GM12875 (cell line): ENCODE measurements around the gene THRSP.

Experiments used
- H3K4me3 ChIP-seq: one replicate; pipeline ENCODE4 v1.5.1; 2011; ENCODE audit warnings: low read depth, low read length, control low read depth
- TF ChIP-seq, protein P1 (sequence below): IDR thresholded peaks from 2 replicates; pipeline ENCODE4 v1.5.1; 2011; ENCODE audit warnings: low read depth, mild to moderate bottlenecking, control low read depth, inconsistent platforms, low read length, moderate library complexity, borderline replicate concordance; ENCODE audit not compliant: insufficient read depth

Gene THRSP

DNA sequence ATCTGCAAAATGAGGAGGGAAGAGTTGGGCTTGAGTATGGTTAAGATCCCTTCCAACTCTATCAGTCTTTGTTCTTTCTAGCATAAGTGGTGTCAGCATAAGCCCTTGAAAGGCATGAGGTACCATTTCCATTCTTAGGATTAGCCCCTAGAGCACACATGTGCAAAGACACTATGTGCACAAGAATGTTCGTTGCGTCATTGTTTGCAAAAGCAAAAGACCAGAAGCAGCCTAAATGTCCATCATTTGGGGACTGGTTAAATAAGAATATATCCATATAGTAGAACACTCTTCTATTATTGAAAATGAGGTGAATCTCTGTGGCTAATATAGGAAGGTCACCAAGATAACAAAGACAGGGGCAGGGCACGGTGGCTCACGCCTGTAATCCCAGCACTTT lies 30.6 kb upstream of the THRSP start:
- no peak overlapping the region for H3K4me3 ChIP-seq

DNA sequence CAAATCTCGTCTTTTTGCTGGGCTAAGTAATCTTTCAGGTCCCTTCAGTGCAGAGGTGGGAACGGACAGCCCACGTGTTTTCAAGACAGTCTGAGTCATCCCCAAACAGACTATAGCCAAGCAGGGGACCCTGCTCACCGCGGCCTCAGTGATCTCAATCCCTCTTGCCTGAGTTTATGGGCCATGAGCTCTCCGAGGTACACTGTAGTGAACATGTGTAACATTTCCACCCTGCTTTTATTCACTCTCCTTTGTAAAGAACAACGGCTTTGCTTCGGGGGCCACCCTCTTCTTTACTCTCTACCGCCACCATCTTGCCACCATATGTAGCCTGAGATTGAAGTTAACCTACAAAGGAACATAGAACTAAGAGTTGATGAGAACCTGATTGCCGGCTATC lies 29.0 kb upstream of the THRSP start:
- TF ChIP-seq, protein P1, sequence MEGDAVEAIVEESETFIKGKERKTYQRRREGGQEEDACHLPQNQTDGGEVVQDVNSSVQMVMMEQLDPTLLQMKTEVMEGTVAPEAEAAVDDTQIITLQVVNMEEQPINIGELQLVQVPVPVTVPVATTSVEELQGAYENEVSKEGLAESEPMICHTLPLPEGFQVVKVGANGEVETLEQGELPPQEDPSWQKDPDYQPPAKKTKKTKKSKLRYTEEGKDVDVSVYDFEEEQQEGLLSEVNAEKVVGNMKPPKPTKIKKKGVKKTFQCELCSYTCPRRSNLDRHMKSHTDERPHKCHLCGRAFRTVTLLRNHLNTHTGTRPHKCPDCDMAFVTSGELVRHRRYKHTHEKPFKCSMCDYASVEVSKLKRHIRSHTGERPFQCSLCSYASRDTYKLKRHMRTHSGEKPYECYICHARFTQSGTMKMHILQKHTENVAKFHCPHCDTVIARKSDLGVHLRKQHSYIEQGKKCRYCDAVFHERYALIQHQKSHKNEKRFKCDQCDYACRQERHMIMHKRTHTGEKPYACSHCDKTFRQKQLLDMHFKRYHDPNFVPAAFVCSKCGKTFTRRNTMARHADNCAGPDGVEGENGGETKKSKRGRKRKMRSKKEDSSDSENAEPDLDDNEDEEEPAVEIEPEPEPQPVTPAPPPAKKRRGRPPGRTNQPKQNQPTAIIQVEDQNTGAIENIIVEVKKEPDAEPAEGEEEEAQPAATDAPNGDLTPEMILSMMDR, result no peak
- H3K4me3 ChIP-seq, result no peak overlapping the region

More for the DNA sequence above, 30.6 kb upstream of the THRSP start:
- TF ChIP-seq, protein P1, result no peak

DNA sequence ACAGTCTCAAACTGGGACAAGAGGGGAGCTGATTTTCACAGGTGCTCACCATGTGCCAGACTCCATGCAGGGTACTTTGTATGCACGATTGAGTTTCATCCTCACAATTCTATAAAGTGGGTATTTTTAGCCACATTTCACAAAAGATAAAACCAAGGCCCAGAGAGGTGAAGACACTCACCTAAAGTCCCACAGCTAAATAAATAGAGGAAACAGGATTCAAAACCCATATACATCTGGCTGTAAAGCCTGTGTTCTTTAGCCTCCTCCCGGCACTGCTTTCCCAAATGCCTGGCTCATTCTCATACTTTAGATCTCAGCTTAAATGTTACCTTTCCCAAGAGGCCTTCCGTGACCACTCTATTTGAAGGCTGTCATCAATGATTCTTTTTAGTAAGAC lies 27.3 kb upstream of the THRSP start:
- H3K4me3 ChIP-seq, result no peak overlapping the region
- TF ChIP-seq, protein P1, result no peak

DNA sequence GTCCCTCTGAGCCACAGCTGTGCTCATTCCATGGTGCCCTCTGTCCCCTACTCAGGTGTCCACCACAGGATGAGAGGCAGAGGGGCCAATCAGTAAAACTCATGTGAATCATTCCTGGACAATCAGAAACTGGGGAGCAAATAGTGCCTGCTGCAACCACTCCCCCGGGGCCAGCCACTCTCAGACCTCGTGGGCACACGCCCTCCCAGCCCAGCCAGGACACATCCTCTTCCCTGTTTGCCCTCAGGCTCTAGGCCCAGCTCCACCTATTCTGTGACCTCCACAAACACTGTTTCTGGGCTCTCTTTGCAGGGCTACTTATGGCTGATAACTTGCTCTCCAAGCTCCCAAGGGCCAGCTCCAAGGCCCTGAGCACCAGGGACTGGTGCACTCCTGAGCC lies 26.6 kb upstream of the THRSP start:
- TF ChIP-seq, protein P1, result no peak
- no peak overlapping the region for H3K4me3 ChIP-seq

DNA sequence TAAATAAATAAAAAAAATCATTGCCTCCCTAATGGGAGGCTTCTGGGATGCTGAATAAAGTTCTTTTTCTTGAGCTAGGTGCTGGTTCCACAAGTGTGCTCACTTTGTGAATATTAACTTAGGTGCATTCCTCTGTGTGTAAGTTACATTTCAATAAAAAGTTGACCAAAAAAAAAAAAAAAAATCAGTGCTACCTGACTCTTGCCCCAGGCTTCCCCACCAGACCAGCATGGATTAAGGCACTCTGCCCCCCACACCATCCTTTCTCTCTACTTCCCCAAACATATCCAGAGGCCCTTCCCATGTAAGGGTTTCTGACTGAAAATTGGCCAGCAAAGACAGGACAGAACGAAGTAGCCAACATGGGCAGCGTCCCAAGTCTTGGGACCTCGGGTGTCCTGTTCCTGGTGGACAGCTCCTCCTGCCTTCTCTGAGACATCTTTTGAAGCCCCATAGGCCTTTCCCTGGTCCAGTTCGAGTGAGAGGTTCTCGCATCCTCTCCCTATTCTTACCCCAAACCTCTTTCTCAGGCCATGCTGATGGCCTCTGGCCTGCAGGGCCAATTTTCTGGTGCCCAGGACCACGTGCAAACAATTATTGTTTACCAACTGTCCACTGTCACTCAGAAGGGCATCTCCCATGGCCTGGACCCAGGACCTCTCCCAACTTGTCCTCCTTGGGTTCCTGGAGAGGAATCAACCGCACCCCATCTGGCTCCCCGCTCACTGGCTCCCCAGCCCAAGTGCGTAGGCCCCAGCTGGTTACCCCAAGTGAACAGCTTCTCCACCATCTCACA lies 25.6 kb upstream of the THRSP start:
- no peak overlapping the region for H3K4me3 ChIP-seq
- TF ChIP-seq, protein P1, result no peak

DNA sequence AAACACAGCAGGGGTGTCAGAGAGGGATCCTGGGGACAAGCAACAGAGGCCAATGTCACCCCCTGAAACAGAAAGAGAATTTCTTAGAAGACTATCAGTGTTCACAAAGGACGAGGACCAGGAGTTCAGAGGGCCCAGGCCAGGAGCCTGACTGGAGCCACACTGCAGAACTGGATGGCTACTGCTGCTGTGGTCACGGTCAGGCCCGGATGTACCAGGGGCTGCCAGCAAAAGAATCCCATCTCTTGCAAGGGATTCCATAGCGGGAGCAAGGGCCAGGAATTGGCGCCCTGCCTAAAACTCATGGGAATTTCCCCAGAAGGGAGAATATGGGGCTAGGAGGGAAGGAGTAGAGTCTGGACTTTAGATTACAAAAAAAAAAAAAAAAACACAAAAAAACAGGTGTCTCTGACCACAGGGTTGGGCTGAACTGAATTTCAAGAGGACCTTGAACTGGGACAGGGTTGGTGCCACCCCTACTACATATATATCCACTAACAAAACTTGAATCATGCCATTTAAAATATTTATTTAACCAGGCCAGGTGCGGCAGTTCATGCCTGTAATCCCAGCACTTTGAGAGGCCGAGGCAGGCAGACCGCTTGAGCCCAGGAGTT lies 24.9 kb upstream of the THRSP start:
- no peak overlapping the region for H3K4me3 ChIP-seq
- TF ChIP-seq, protein P1, result no peak
